ENCODE data around the gene TMEM9B. TPM values are rescaled to one million over a fixed set of nuclear protein-coding genes. Genes with fewer than 3 reads are reported as not detected.

Gene TMEM9B
- 58.9 and 62.0 TPM in 2 replicates for total RNA-seq

GRCh38 chr11:8964324-8965320 lies at the start of gene TMEM9B:
TMEM9B (minus strand) TSS chr11:8964442; CDS start chr11:8964313, 129 bp downstream.

GRCh38 chr11:9003573-9004182 lies 39.4 kb upstream of the TMEM9B start, which contains the start of gene NRIP3:
NRIP3 (minus strand) TSS chr11:9004001; CDS start chr11:9003935, 66 bp downstream.

GRCh38 chr11:8942518-8943066 lies 21.6 kb downstream of the TMEM9B start, which contains the start of gene ASCL3:
ASCL3 (minus strand) TSS chr11:8943016; CDS start chr11:8938161, 4,855 bp downstream.

GRCh38 chr11:8932564-8933180 lies 31.6 kb downstream of the TMEM9B start, which contains the start of gene C11orf16:
C11orf16 (minus strand) TSS chr11:8932947; CDS start chr11:8932308, 639 bp downstream.

GRCh38 chr11:8911029-8911823 lies 53.0 kb downstream of the TMEM9B start, which contains the start of gene AKIP1:
AKIP1 (plus strand) TSS chr11:8911189; CDS start chr11:8911450, 261 bp downstream.

Other genes with a start within 250 kb of the TMEM9B start
- gene AKIP1, start 53.3 kb downstream of the TMEM9B start, total RNA-seq = 43.3 and 51.6 TPM in 2 replicates
- not detected in 2 replicates for gene C11orf16, start 31.5 kb downstream of the TMEM9B start, total RNA-seq
- gene ASCL3, start 21.4 kb downstream of the TMEM9B start, total RNA-seq = not detected in 2 replicates
- 16.6 and 28.2 TPM in 2 replicates for gene NRIP3, start 39.6 kb upstream of the TMEM9B start, total RNA-seq
- 1.2 and 1.7 TPM in 2 replicates for gene SCUBE2, start 127.2 kb upstream of the TMEM9B start, total RNA-seq

All from regular cardiac myocyte (primary cell).